ENCODE measurements around the gene MPO. TPM values are rescaled to one million over a fixed set of nuclear protein-coding genes. Genes with fewer than 3 reads are reported as not detected.

MPO gene
- total and polyA plus RNA-seq, 2 experiments from 2014 or later: 0.13 TPM; not detected in 1

- no peak overlapping the region for H3K4me3 ChIP-seq
- TF ChIP-seq CTCF (IDR thresholded peaks at IDR 0.05; ENCODE audit: poor library complexity) (no peak), EZH2phosphoT487 (IDR thresholded peaks at IDR 0.05; ENCODE audit: low read depth, severe bottlenecking, unreplicated experiment) (no peak), EZH2 (IDR thresholded peaks at IDR 0.05; ENCODE audit: borderline replicate concordance) (no peak)
- no peaks in the 10 kb centered on the region for H3K36me3 ChIP-seq (replicated peaks; ENCODE audit: insufficient read depth, low read depth)
- H3K4me1 ChIP-seq (ENCODE audit: insufficient read depth): no peaks in the 10 kb centered on the region
- H4K20me1 ChIP-seq (ENCODE audit: insufficient read depth, poor library complexity, severe bottlenecking): no peaks in the 10 kb centered on the region
- no peak overlapping the region for H3K27ac ChIP-seq
- H3K27me3 ChIP-seq: peaks cover 41% of the 10 kb centered on the region
- 92% methylated on average over 1 of the region's 1 CpG for WGBS (ENCODE audit: low lambda C conversion rate, missing lambda C conversion rate)
- no peaks in the 10 kb centered on the region for H3K9me3 ChIP-seq (ENCODE audit: low read depth)
- no peaks in the 10 kb centered on the region for H3K9me2 ChIP-seq (replicated peaks; ENCODE audit: insufficient read depth)
- H3K4me2 ChIP-seq: no peak overlapping the region
- H2AFZ ChIP-seq: no peak overlapping the region
- DNase-seq (ENCODE audit: low spot score): no peak
- H3K79me2 ChIP-seq: no peaks in the 10 kb centered on the region
Measured at GRCh38 chr17:58239987-58240386, 40.7 kb downstream of the MPO start.

GRCh38 chr17:58238147-58238634, 42.5 kb downstream of the MPO start, which contains the start of gene LPO:
Gene LPO, plus strand, starts transcription at chr17:58238584. Its CDS starts 4,396 bp downstream, at chr17:58242980.
- no peaks in the 10 kb centered on the region for H3K36me3 ChIP-seq (replicated peaks; ENCODE audit: insufficient read depth, low read depth)
- no peaks in the 10 kb centered on the region for H3K79me2 ChIP-seq
- H3K4me2 ChIP-seq: no peak within 1 kb of the TSS
- H3K4me3 ChIP-seq: no peak within 1 kb of the TSS
- H3K27me3 ChIP-seq: peaks cover 50% of the 10 kb centered on the region
- H4K20me1 ChIP-seq (ENCODE audit: insufficient read depth, poor library complexity, severe bottlenecking): no peaks in the 10 kb centered on the region
- no peak within 1 kb of the TSS for H3K27ac ChIP-seq
- no peaks in the 10 kb centered on the region for H3K9me2 ChIP-seq (replicated peaks; ENCODE audit: insufficient read depth)
- TF ChIP-seq EZH2 (IDR thresholded peaks at IDR 0.05; ENCODE audit: borderline replicate concordance) (no peak), EZH2phosphoT487 (IDR thresholded peaks at IDR 0.05; ENCODE audit: low read depth, severe bottlenecking, unreplicated experiment) (no peak), CTCF (IDR thresholded peaks at IDR 0.05; ENCODE audit: poor library complexity) (no peak)
- WGBS (ENCODE audit: low lambda C conversion rate, missing lambda C conversion rate): 73% methylated on average over 5 of the region's 5 CpGs
- H3K4me1 ChIP-seq (ENCODE audit: insufficient read depth): no peaks in the 10 kb centered on the region
- no peaks in the 10 kb centered on the region for H3K9me3 ChIP-seq (ENCODE audit: low read depth)
- no peak within 1 kb of the TSS for H2AFZ ChIP-seq
- DNase-seq (ENCODE audit: low spot score): no peak

- Histone ChIP-seq H3K4me3 (no peak overlapping the region), H3K36me3 (replicated peaks; ENCODE audit: insufficient read depth, low read depth) (no peaks in the 10 kb centered on the region), H4K20me1 (ENCODE audit: insufficient read depth, poor library complexity, severe bottlenecking) (no peaks in the 10 kb centered on the region), H3K4me1 (ENCODE audit: insufficient read depth) (no peaks in the 10 kb centered on the region), H3K27me3 (peaks cover 38% of the 10 kb centered on the region), H3K9me2 (replicated peaks; ENCODE audit: insufficient read depth) (no peaks in the 10 kb centered on the region), H3K27ac (no peak overlapping the region), H3K79me2 (no peaks in the 10 kb centered on the region), H2AFZ (no peak overlapping the region), H3K9me3 (ENCODE audit: low read depth) (no peaks in the 10 kb centered on the region), H3K4me2 (no peak overlapping the region)
- 78% methylated on average over 2 of the region's 2 CpGs for WGBS (ENCODE audit: low lambda C conversion rate, missing lambda C conversion rate)
- TF ChIP-seq EZH2phosphoT487 (IDR thresholded peaks at IDR 0.05; ENCODE audit: low read depth, severe bottlenecking, unreplicated experiment) (no peak), CTCF (IDR thresholded peaks at IDR 0.05; ENCODE audit: poor library complexity) (no peak), EZH2 (IDR thresholded peaks at IDR 0.05; ENCODE audit: borderline replicate concordance) (no peak)
- no peak for DNase-seq (ENCODE audit: low spot score)
Measured at GRCh38 chr17:58236394-58236793, 44.3 kb downstream of the MPO start.

All from hepatocyte (in vitro differentiated cells).